ENCODE results near the gene LOXL3. TPM values are rescaled to one million over a fixed set of nuclear protein-coding genes. Genes with fewer than 3 reads are reported as not detected.
A peak's percentile ranks its signal among the peaks of the same experiment; 100 is the strongest.

LOXL3 gene
- total RNA-seq, 1 experiment from 2014 or later, result 5.8 TPM

DNA sequence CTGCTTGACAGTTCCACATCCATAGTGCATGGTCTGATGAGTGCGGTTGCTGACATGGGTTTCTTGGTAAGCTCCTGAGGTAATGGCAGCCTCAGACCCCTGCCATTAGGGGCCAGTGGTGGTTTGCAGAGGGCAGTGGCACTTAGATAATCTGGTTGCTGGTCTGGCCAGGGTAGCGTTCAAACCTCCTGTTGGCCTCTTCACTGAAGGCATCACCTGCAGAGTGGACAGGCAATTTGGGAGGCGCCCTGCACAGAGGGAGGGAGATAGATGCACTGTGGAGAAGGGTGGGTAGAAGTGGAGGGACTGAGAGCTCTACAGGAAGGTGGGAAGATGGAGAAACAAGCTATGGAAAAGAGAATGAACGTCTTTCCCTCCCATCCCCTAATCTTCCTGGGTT lies 20.3 kb downstream of the LOXL3 start:
- H3K36me3 ChIP-seq (ENCODE audit: low read depth, low read length), result peaks cover 7% of the 10 kb centered on the region; the same call in 1 of the 2 replicates
- no peak overlapping the region for H3K27ac ChIP-seq (ENCODE audit: low read length)
- no peak overlapping the region for H3K4me2 ChIP-seq (ENCODE audit: low read length)
- H3K9me3 ChIP-seq (ENCODE audit: low read length), result no peaks in the 10 kb centered on the region
- ChIA-PET CTCF (no interaction called here), POLR2A (ENCODE audit: unreplicated experiment) (no interaction called here)
- H3K9me2 ChIP-seq (replicated peaks; ENCODE audit: low read length), result no peaks in the 10 kb centered on the region
- H3K4me3 ChIP-seq (ENCODE audit: low read length), result no peak overlapping the region
- H3K27me3 ChIP-seq (ENCODE audit: low read length), result no peaks in the 10 kb centered on the region
- no peak overlapping the region for H2AFZ ChIP-seq (ENCODE audit: low read length)
- H3K79me2 ChIP-seq (ENCODE audit: low read length), result peaks cover 30% of the 10 kb centered on the region
- BruUV-seq (replicated peaks), result no TSS peak
- TF ChIP-seq EZH2phosphoT487 (IDR thresholded peaks at IDR 0.05; ENCODE audit: borderline replicate concordance, low read length) (no peak), EZH2 (IDR thresholded peaks at IDR 0.05; ENCODE audit: low read length, unreplicated experiment) (no peak), CTCF (conservative IDR thresholded peaks at IDR 0.05; ENCODE audit: low read depth, low read length) (no peak)
- H4K20me1 ChIP-seq (ENCODE audit: low read length), result no peaks in the 10 kb centered on the region
- no peaks in the 10 kb centered on the region for H3F3A ChIP-seq (ENCODE audit: low read length, unreplicated experiment)
- intact Hi-C loops (cut with micrococcal nuclease), result loop anchor here (5.0 kb wide), 1 partner anchor 54 kb away; no protein-coding TSS in a partner anchor
- no peak overlapping the region for H3K9ac ChIP-seq (ENCODE audit: low read length)
- peaks cover 10% of the 10 kb centered on the region for H3K4me1 ChIP-seq (ENCODE audit: insufficient read depth, low read length)
- ATAC-seq (no peak), DNase-seq (no peak)

DNA sequence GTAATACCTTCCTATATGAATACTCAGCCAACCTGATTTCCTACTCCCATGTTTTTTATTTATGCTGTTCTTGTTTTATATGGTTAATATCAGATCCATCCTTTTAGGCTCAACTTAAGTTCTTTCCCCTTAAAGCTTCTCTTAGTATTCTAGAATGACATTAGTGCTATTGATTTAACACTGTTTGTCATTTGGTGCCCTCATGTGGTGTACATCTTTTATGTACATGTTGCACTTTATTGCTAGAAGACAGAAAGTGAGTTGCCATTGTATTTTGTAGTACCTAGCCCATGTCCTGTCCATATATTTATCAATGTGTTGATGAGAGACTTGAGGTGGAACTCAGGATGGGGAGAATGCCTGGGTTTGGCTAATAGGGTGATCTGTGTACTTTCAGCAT lies 21.5 kb downstream of the LOXL3 start:
- H3K36me3 ChIP-seq (ENCODE audit: low read depth, low read length), result peaks cover 16% of the 10 kb centered on the region
- no peak overlapping the region for H2AFZ ChIP-seq (ENCODE audit: low read length)
- CTCF ChIA-PET, result interaction anchor here (0.6 kb wide), 1 partner anchor 50 kb away, joined by 5 read pairs; the partner anchor contains the start of genes CCDC142 and TTC31
- peaks cover 42% of the 10 kb centered on the region for H3K79me2 ChIP-seq (ENCODE audit: low read length)
- no TSS peak for BruUV-seq (replicated peaks)
- no peak overlapping the region for H3K27ac ChIP-seq (ENCODE audit: low read length)
- H3K4me3 ChIP-seq (ENCODE audit: low read length), result no peak overlapping the region
- 0 out of 2 replicates have a peak, but pooled peaks cover 7% of the 10 kb centered on the region for H4K20me1 ChIP-seq (ENCODE audit: low read length)
- H3K4me1 ChIP-seq (ENCODE audit: insufficient read depth, low read length), result peaks cover 20% of the 10 kb centered on the region
- intact Hi-C loops (cut with micrococcal nuclease), result loop anchor here (5.0 kb wide), 1 partner anchor 55 kb away; no protein-coding TSS in a partner anchor
- no peaks in the 10 kb centered on the region for H3K9me3 ChIP-seq (ENCODE audit: low read length)
- no peak for TF ChIP-seq EZH2phosphoT487 (IDR thresholded peaks at IDR 0.05; ENCODE audit: borderline replicate concordance, low read length)
- peak; percentile 68 for TF ChIP-seq CTCF (conservative IDR thresholded peaks at IDR 0.05; ENCODE audit: low read depth, low read length)
- H3K9ac ChIP-seq (ENCODE audit: low read length), result no peak overlapping the region
- no peak overlapping the region for H3K4me2 ChIP-seq (ENCODE audit: low read length)
- ATAC-seq, result no peak
- DNase-seq, result peak; percentile 54
- no peaks in the 10 kb centered on the region for H3F3A ChIP-seq (ENCODE audit: low read length, unreplicated experiment)
- no peaks in the 10 kb centered on the region for H3K27me3 ChIP-seq (ENCODE audit: low read length)
- no peaks in the 10 kb centered on the region for H3K9me2 ChIP-seq (replicated peaks; ENCODE audit: low read length)
- POLR2A ChIA-PET (ENCODE audit: unreplicated experiment), result no interaction called here

- DNase-seq (no peak), ATAC-seq (no peak)
- peaks cover 20% of the 10 kb centered on the region for H3K4me1 ChIP-seq (ENCODE audit: insufficient read depth, low read length)
- no peaks in the 10 kb centered on the region for H3K9me3 ChIP-seq (ENCODE audit: low read length)
- 0 out of 2 replicates have a peak, but pooled peaks cover 7% of the 10 kb centered on the region for H4K20me1 ChIP-seq (ENCODE audit: low read length)
- H2AFZ ChIP-seq (ENCODE audit: low read length), result no peak overlapping the region
- peaks cover 43% of the 10 kb centered on the region for H3K79me2 ChIP-seq (ENCODE audit: low read length)
- POLR2A ChIA-PET (ENCODE audit: unreplicated experiment), result no interaction called here
- H3K9me2 ChIP-seq (replicated peaks; ENCODE audit: low read length), result no peaks in the 10 kb centered on the region
- peak overlapping the region; percentile 96 for H3K4me2 ChIP-seq (ENCODE audit: low read length)
- intact Hi-C loops (cut with micrococcal nuclease), result loop anchor here (5.0 kb wide), 1 partner anchor 56 kb away; no protein-coding TSS in a partner anchor
- CTCF ChIA-PET, result interaction anchor here (0.6 kb wide), 1 partner anchor 49 kb away, joined by 5 read pairs; the partner anchor contains the start of genes CCDC142 and TTC31
- H3F3A ChIP-seq (ENCODE audit: low read length, unreplicated experiment), result no peaks in the 10 kb centered on the region
- TF ChIP-seq EZH2 (IDR thresholded peaks at IDR 0.05; ENCODE audit: low read length, unreplicated experiment) (no peak), CTCF (conservative IDR thresholded peaks at IDR 0.05; ENCODE audit: low read depth, low read length) (no peak), EZH2phosphoT487 (IDR thresholded peaks at IDR 0.05; ENCODE audit: borderline replicate concordance, low read length) (no peak)
- peaks cover 22% of the 10 kb centered on the region for H3K36me3 ChIP-seq (ENCODE audit: low read depth, low read length)
- H3K4me3 ChIP-seq (ENCODE audit: low read length), result peak overlapping the region; percentile 93; the same call in 1 of the 2 replicates
- no peak overlapping the region for H3K27ac ChIP-seq (ENCODE audit: low read length)
- no peak overlapping the region for H3K9ac ChIP-seq (ENCODE audit: low read length)
- H3K27me3 ChIP-seq (ENCODE audit: low read length), result no peaks in the 10 kb centered on the region
- BruUV-seq (replicated peaks), result no TSS peak
These were observed 22.1 kb downstream of the LOXL3 start for GRCh38 chr2:74531666-74532065.

All from PC-3 (cell line).